HG02943 (cell line): ENCODE data around the gene TMEM179.
"Not testable (repeated sequence)": the region's sequence is repeated elsewhere in the genome, so short reads cannot be mapped to it uniquely, and the experiment has no call there.

ENCODE experiments used
- ATAC-seq: cut with Tn5 transposase; IDR thresholded peaks from one replicate; pipeline ENCODE4 v1.9.1; 2021; ENCODE audit warnings: mild to moderate bottlenecking, low read depth, moderate library complexity; ENCODE audit not compliant: unreplicated experiment

TMEM179 gene

GRCh38 chr14:104638190-104638589, 33.6 kb upstream of the TMEM179 start:
- ATAC-seq: no peak

- ATAC-seq: no peak
These were observed 33.0 kb upstream of the TMEM179 start for GRCh38 chr14:104637546-104638003.

GRCh38 chr14:104636846-104637545, 32.4 kb upstream of the TMEM179 start:
- not testable (repeated sequence) for ATAC-seq

GRCh38 chr14:104636131-104636530, 31.6 kb upstream of the TMEM179 start:
- ATAC-seq: no peak

- no peak for ATAC-seq
These were observed 31.1 kb upstream of the TMEM179 start for GRCh38 chr14:104635717-104636116.

GRCh38 chr14:104634886-104635570, 30.5 kb upstream of the TMEM179 start:
- ATAC-seq: no peak

GRCh38 chr14:104634138-104634760, 29.7 kb upstream of the TMEM179 start:
- no peak for ATAC-seq

- ATAC-seq: no peak
These were observed 28.9 kb upstream of the TMEM179 start for GRCh38 chr14:104633276-104634137.

GRCh38 chr14:104632781-104633180, 28.2 kb upstream of the TMEM179 start:
- ATAC-seq: no peak

- ATAC-seq: no peak
These were observed 20.4 kb upstream of the TMEM179 start for GRCh38 chr14:104624939-104625338.

GRCh38 chr14:104614126-104614812, 9.7 kb upstream of the TMEM179 start:
- ATAC-seq: no peak

- ATAC-seq: no peak
These were observed 7.3 kb upstream of the TMEM179 start for GRCh38 chr14:104611881-104612280.

GRCh38 chr14:104610749-104611310, 6.3 kb upstream of the TMEM179 start:
- ATAC-seq: no peak

GRCh38 chr14:104609666-104610065, 5.1 kb upstream of the TMEM179 start:
- ATAC-seq: no peak

GRCh38 chr14:104603711-104604401, 716 bp downstream of the TMEM179 start:
- ATAC-seq: no peak

GRCh38 chr14:104602933-104603325, 1.6 kb downstream of the TMEM179 start:
- no peak for ATAC-seq

- ATAC-seq: no peak
These were observed 2.1 kb downstream of the TMEM179 start for GRCh38 chr14:104602315-104602932.

GRCh38 chr14:104601786-104602185, 2.8 kb downstream of the TMEM179 start:
- no peak for ATAC-seq

- ATAC-seq: no peak
These were observed 3.8 kb downstream of the TMEM179 start for GRCh38 chr14:104600805-104601204.
